Karpas-422 (cell line): ENCODE data around the gene AOPEP. TPM values are rescaled to one million over a fixed set of nuclear protein-coding genes. Genes with fewer than 3 reads are reported as not detected.

Source experiments
- DNase-seq: peaks from one replicate; pipeline ENCODE4 v3.0.0-alpha.2; 2015
- H2AFZ ChIP-seq: fragments of 200-600 bp; sonication (generic); 2 replicates; pipeline ENCODE4 v1.6.1; 2014; ENCODE audit warnings: antibody characterized with exemption, low read length, mixed read lengths
- H3K27ac ChIP-seq: fragments of 200-600 bp; sonication (generic); 2 replicates; pipeline ENCODE4 v1.5.1; 2014; ENCODE audit warnings: mild to moderate bottlenecking, low read length, moderate library complexity
- H3K27me3 ChIP-seq: fragments of 200-600 bp; sonication (generic); 2 replicates; pipeline ENCODE4 v1.6.1; 2014; ENCODE audit warnings: low read length, mixed read lengths
- H3K36me3 ChIP-seq: fragments of 200-600 bp; sonication (generic); 2 replicates; pipeline ENCODE4 v1.6.1; 2014; ENCODE audit warnings: low read length, mixed read lengths; ENCODE audit not compliant: insufficient read depth
- H3K4me1 ChIP-seq: fragments of 200-600 bp; sonication (generic); 2 replicates; pipeline ENCODE4 v1.6.1; 2014; ENCODE audit warnings: mild to moderate bottlenecking, low read length, mixed read lengths
- H3K4me2 ChIP-seq: fragments of 200-600 bp; sonication (generic); 2 replicates; pipeline ENCODE4 v1.6.1; 2014; ENCODE audit warnings: low read length, low read depth, mild to moderate bottlenecking; ENCODE audit not compliant: poor library complexity, severe bottlenecking
- H3K4me3 ChIP-seq: fragments of 200-600 bp; sonication (generic); 2 replicates; pipeline ENCODE4 v1.5.1; 2014; ENCODE audit warnings: mild to moderate bottlenecking, antibody characterized with exemption, low read length, mixed read lengths
- H3K79me2 ChIP-seq: fragments of 200-600 bp; sonication (generic); 2 replicates; pipeline ENCODE4 v1.6.1; 2014; ENCODE audit warnings: mild to moderate bottlenecking, low read length, mixed read lengths
- H3K9ac ChIP-seq: fragments of 200-600 bp; sonication (generic); 2 replicates; pipeline ENCODE4 v1.6.0; 2014; ENCODE audit warnings: low read length
- H3K9me2 ChIP-seq: fragments of 200-600 bp; sonication (generic), shearing (Covaris generic); replicated peaks from 2 replicates; pipeline ENCODE4 v1.6.0; 2014; ENCODE audit warnings: mild to moderate bottlenecking, low read length, moderate library complexity; ENCODE audit not compliant: insufficient read depth
- H3K9me3 ChIP-seq: fragments of 300-700, 200-600 bp; sonication (generic); 2 replicates; pipeline ENCODE4 v1.6.1; 2014; ENCODE audit warnings: low read length, mixed read lengths
- H4K20me1 ChIP-seq: fragments of 200-600 bp; sonication (generic); 2 replicates; pipeline ENCODE4 v1.6.1; 2014; ENCODE audit warnings: mild to moderate bottlenecking, antibody characterized with exemption, low read length, low read depth; ENCODE audit not compliant: insufficient read depth
- total RNA-seq: library from RNA; depleted of rRNA; stranded (reverse); fragments of >200 nt; shearing (Covaris generic); gene quantifications from 2 replicates; pipeline ENCODE4 v1.2.3, GENCODE V29; 2014; ENCODE audit warnings: low replicate concordance

The AOPEP gene
- total RNA-seq, 1 experiment from 2014 or later: 22.7 TPM

DNA sequence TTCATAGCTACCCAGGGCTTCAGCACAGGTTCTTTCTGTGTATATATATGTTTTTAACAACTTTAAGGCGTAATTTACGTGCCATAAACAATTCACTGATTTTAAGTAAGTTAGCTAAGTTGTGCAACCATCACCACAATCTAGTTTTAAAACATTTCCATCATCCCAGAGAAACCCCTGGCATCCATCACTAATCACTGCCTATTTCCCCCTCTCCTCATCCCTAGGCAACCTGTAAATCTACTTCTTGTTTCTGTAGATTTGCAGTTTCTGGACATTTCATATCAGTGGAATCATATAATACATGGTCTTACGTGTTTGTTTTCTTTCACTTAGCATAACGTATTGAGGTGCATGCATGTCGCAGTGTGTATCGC, 299.6 kb downstream of the AOPEP start:
- Histone ChIP-seq H3K9me2 (no peaks in the 10 kb centered on the region), H3K4me2 (no peak overlapping the region), H3K36me3 (no peaks in the 10 kb centered on the region), H3K79me2 (no peaks in the 10 kb centered on the region), H3K27me3 (no peaks in the 10 kb centered on the region), H3K9me3 (no peaks in the 10 kb centered on the region), H3K4me1 (peaks cover 16% of the 10 kb centered on the region), H2AFZ (no peak overlapping the region), H4K20me1 (peaks cover 9% of the 10 kb centered on the region; the same call in 1 of the 2 replicates), H3K4me3 (no peak overlapping the region), H3K27ac (no peak overlapping the region), H3K9ac (no peak overlapping the region)
- no peak for DNase-seq

- H4K20me1 ChIP-seq: peaks cover 26% of the 10 kb centered on the region
- H3K9me3 ChIP-seq: no peaks in the 10 kb centered on the region
- H3K4me3 ChIP-seq: no peak overlapping the region
- DNase-seq: no peak
- H3K9ac ChIP-seq: no peak overlapping the region
- no peak overlapping the region for H3K4me2 ChIP-seq
- peaks cover 25% of the 10 kb centered on the region for H3K4me1 ChIP-seq
- H3K9me2 ChIP-seq: no peaks in the 10 kb centered on the region
- no peaks in the 10 kb centered on the region for H3K27me3 ChIP-seq
- no peak overlapping the region for H2AFZ ChIP-seq
- H3K36me3 ChIP-seq: no peaks in the 10 kb centered on the region
- H3K27ac ChIP-seq: no peak overlapping the region
- no peaks in the 10 kb centered on the region for H3K79me2 ChIP-seq
Measured at GRCh38 chr9:95027914-95028852, 301.7 kb downstream of the AOPEP start.

DNA sequence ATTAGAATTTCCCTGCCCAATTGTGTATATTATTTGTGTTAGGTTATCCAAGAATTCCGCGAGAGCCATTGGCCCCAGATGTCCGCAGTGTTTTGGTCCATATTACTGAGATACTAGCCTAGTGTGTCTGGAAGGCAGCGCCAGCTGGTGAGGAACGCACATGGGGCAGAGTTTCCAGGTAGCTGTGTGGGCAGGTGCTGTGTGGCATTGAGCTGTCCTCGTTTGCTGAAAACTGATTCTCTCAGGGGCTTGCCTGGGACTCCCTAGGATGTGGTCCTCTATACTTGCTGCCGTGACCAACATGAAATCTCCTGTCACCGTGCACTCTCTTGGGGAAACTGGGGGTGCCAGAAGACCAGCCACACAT, 302.3 kb downstream of the AOPEP start:
- Histone ChIP-seq H3K4me3 (no peak overlapping the region), H3K36me3 (no peaks in the 10 kb centered on the region), H4K20me1 (peaks cover 26% of the 10 kb centered on the region), H3K9me2 (no peaks in the 10 kb centered on the region), H3K27me3 (no peaks in the 10 kb centered on the region), H3K27ac (no peak overlapping the region), H3K79me2 (no peaks in the 10 kb centered on the region), H2AFZ (no peak overlapping the region), H3K4me2 (no peak overlapping the region), H3K4me1 (peaks cover 25% of the 10 kb centered on the region), H3K9me3 (no peaks in the 10 kb centered on the region), H3K9ac (no peak overlapping the region)
- no peak for DNase-seq

DNA sequence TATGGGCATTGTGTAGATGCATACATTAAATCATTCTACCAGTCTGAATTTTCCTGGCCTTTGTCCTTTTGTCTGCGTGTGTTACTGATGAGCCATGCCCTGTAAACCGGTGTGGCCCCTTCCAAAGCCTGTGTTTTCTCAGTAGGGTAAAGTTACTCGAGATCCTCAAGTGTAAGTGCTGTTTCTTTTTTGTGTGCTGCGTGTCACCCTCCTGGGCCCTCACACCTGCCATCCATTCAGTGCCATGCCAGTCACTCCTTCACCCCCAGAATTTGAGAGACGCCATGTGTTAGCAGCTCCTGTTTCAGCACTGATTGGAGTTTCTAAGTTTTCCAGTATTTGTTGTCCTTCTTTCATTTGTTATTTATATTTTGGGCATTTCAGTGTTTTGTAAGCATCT, 302.8 kb downstream of the AOPEP start:
- Histone ChIP-seq H3K27me3 (no peaks in the 10 kb centered on the region), H2AFZ (no peak overlapping the region), H3K27ac (no peak overlapping the region), H4K20me1 (peaks cover 26% of the 10 kb centered on the region), H3K4me1 (peaks cover 25% of the 10 kb centered on the region), H3K9me2 (no peaks in the 10 kb centered on the region), H3K4me3 (no peak overlapping the region), H3K9me3 (no peaks in the 10 kb centered on the region), H3K36me3 (no peaks in the 10 kb centered on the region), H3K4me2 (no peak overlapping the region), H3K79me2 (no peaks in the 10 kb centered on the region), H3K9ac (no peak overlapping the region)
- no peak for DNase-seq

- DNase-seq: no peak
- Histone ChIP-seq H3K9me3 (no peaks in the 10 kb centered on the region), H2AFZ (no peak overlapping the region), H3K9me2 (no peaks in the 10 kb centered on the region), H3K4me2 (peak overlapping the region; percentile 61), H3K9ac (no peak overlapping the region), H3K4me3 (no peak overlapping the region), H3K27ac (no peak overlapping the region), H3K4me1 (peaks cover 25% of the 10 kb centered on the region), H3K79me2 (no peaks in the 10 kb centered on the region), H3K36me3 (no peaks in the 10 kb centered on the region), H4K20me1 (peaks cover 26% of the 10 kb centered on the region), H3K27me3 (no peaks in the 10 kb centered on the region)
Measured at GRCh38 chr9:95029720-95030119, 303.2 kb downstream of the AOPEP start.

DNA sequence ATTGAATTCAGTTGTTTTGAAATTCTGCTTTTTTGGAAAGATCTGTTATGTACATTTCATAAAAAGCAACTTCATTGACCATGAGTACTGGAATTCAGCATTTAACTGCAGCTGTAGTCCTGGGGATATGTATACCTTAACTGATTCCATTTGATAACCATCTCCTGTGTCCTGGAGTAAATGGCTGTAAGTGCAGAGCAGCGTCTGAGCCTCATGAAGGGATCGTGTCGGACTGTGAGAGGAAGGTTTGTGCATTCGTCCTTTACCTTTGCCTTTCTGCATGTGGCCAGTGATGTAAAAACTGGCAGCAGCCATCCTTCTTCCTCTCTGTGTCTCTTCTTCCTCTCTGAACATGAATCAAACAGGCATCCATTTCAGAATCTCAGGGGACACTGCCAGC, 303.8 kb downstream of the AOPEP start:
- peak overlapping the region; percentile 61 for H3K4me2 ChIP-seq
- no peaks in the 10 kb centered on the region for H3K36me3 ChIP-seq
- no peaks in the 10 kb centered on the region for H3K9me3 ChIP-seq
- H3K27me3 ChIP-seq: no peaks in the 10 kb centered on the region
- H4K20me1 ChIP-seq: peaks cover 26% of the 10 kb centered on the region
- no peaks in the 10 kb centered on the region for H3K9me2 ChIP-seq
- H3K4me3 ChIP-seq: no peak overlapping the region
- H2AFZ ChIP-seq: no peak overlapping the region
- H3K9ac ChIP-seq: no peak overlapping the region
- peak overlapping the region; percentile 38; the same call in 1 of the 2 replicates for H3K27ac ChIP-seq
- H3K79me2 ChIP-seq: no peaks in the 10 kb centered on the region
- peaks cover 25% of the 10 kb centered on the region for H3K4me1 ChIP-seq
- peak; percentile 77 for DNase-seq

GRCh38 chr9:95030920-95031642, 304.6 kb downstream of the AOPEP start:
- H4K20me1 ChIP-seq: peaks cover 26% of the 10 kb centered on the region
- H3K9ac ChIP-seq: no peak overlapping the region
- peak overlapping the region; percentile 42; the same call in 1 of the 2 replicates for H3K4me3 ChIP-seq
- H3K9me3 ChIP-seq: no peaks in the 10 kb centered on the region
- H3K27me3 ChIP-seq: no peaks in the 10 kb centered on the region
- H3K4me1 ChIP-seq: peaks cover 25% of the 10 kb centered on the region
- no peaks in the 10 kb centered on the region for H3K79me2 ChIP-seq
- H2AFZ ChIP-seq: no peak overlapping the region
- 0 out of 2 replicates have a peak overlapping the region, but pooled peaks have one; percentile 7 for H3K27ac ChIP-seq
- H3K4me2 ChIP-seq: peak overlapping the region; percentile 61
- H3K36me3 ChIP-seq: no peaks in the 10 kb centered on the region
- no peaks in the 10 kb centered on the region for H3K9me2 ChIP-seq
- no peak for DNase-seq

- H3K4me3 ChIP-seq: no peak overlapping the region
- peaks cover 26% of the 10 kb centered on the region for H4K20me1 ChIP-seq
- no peaks in the 10 kb centered on the region for H3K27me3 ChIP-seq
- H3K4me2 ChIP-seq: no peak overlapping the region
- peaks cover 25% of the 10 kb centered on the region for H3K4me1 ChIP-seq
- no peak overlapping the region for H3K9ac ChIP-seq
- H2AFZ ChIP-seq: no peak overlapping the region
- H3K79me2 ChIP-seq: no peaks in the 10 kb centered on the region
- no peaks in the 10 kb centered on the region for H3K36me3 ChIP-seq
- DNase-seq: no peak
- H3K9me3 ChIP-seq: no peaks in the 10 kb centered on the region
- no peak overlapping the region for H3K27ac ChIP-seq
- no peaks in the 10 kb centered on the region for H3K9me2 ChIP-seq
Measured at GRCh38 chr9:95031711-95032461, 305.4 kb downstream of the AOPEP start.
